ENCODE measurements around the gene OTUD4.

GRCh38 chr4:145177906-145178538 lies 2.4 kb downstream of the OTUD4 start:
- TF ChIP-seq TOX (CRISPR knock-in tag; IDR thresholded peaks at IDR 0.05; ENCODE audit: borderline replicate concordance) (no peak), BACH2 (CRISPR knock-in tag; IDR thresholded peaks at IDR 0.05; ENCODE audit: borderline replicate concordance) (no peak)
